Islet of Langerhans (tissue), 1 donor: ENCODE results near the gene AFG1L.
"Not testable (repeated sequence)": the region's sequence is repeated elsewhere in the genome, so short reads cannot be mapped to it uniquely, and the experiment has no call there.

Experiments
- FAIRE-seq: peaks from one replicate; lab custom pipeline; 2011; peaks lifted over from hg19 to GRCh38; lab: Jason Lieb, UNC

The AFG1L gene

GRCh38 chr6:108291091-108291490 is 3.8 kb upstream of the AFG1L start:
- FAIRE-seq: no peak

DNA sequence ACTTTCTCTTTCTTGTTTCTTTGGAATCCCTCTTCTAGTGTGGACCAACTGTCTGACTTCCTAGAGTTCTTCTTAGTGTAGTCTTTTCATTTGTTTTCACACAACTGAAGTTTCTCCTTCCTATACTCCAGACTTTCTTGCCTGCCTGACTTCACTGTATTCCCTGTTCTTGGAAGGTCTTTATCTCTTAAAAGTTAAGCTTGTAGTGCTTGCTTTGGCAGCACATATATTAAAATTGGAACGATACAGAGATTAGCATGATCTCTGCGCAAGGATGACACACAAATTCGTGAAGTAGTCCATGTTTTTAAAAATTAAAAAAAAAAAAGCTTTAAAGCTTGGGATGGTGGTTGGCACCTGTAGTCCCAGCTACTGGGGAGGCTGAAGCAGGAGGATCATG is 2.3 kb upstream of the AFG1L start:
- not testable (repeated sequence) for FAIRE-seq

DNA sequence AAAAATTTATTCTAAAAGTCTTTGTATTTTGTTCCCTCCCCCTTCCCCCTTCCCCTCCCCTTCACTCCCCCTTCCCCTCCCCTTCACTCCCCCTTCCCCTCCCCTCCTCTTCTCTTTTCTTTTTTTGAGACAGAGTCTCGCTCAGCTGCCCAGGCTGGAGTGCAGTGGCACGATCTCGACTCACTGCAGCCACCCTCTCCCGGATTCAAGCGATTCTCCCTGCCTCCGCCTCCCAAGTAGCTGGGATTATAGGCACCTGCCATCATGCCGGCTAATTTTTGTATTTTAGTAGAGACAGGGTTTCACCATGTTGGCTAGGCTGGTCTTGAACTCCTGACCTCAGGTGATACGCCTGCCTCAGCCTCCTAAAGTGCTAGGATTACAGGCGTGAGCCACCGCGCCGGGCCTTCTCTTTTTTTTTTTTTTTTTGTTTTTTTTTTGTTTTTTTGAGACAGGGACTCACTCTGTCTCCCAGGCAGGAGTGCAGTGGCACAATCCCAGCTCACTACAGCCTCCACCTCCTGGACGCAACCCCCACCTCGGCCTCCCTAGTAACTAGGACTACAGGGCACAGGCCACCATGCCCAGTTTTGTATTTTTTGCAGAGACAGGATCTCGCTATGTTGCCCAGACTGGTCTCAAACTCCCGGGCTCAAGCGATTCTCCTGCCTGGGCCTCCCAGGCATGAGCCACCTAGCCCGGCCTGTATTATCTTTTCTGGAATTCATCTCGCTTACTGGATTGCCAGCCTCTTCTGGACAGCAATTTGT is 1.1 kb upstream of the AFG1L start:
- FAIRE-seq: no peak

- peak; percentile 36 for FAIRE-seq
Observed at GRCh38 chr6:108294297-108294726, 542 bp upstream of the AFG1L start.

DNA sequence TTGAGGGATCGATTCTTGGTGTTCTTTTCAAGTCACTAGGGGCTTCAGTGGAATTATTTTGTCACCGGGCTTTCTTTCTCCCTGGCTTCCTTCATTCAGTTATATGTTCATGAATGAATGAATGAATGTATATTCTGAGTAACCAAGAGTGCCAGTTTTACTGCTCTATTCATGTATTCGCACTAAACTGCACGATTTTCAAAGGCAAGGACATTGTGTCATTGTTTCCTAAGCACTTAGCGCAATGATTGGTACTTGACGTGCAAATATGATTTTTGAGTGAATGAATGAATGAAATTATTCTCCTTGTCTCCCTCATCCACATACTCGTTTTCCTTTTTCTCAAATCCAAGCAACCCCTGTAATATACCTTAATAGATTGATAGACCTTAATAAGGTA is 822 bp downstream of the AFG1L start:
- no peak for FAIRE-seq

DNA sequence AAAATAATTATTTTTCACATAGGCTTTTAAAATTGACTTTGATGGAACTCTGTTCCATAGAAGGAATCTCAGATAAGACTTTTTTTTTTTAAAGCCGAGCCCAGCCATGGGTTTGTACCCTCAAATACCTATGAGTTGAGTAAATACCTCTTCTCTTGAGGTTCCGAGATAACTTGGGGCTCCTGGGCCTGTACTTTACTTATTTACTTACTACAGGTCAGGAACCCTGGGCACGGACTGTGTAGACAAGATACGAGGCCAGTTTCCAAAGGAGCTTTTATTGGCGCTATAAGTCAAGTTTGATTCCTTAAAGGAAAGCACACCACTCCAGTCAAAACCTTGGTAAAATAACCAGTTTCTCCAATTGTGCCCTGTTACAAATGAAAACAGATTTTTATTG is 7.5 kb downstream of the AFG1L start:
- no peak for FAIRE-seq

GRCh38 chr6:108304646-108305045 is 9.8 kb downstream of the AFG1L start:
- no peak for FAIRE-seq

DNA sequence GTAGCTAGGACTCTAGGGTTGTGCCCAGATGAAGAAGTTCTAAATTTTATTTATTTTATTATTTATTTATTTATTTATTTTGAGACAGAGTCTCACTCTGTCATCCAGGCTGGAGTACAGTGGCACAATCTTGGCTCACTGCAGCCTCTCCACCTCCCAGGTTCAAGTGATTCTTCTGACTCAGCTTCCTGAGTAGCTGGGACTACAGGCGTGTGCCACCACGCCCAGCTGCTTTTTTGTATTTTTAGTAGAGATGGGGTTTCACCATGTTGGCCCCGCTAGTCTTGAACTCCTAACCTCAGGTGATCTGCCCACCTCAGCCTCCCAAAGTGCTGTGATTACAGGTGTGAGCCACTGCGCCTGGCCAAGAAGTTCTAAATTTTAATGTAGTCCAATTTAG is 13.8 kb downstream of the AFG1L start:
- not testable (repeated sequence) for FAIRE-seq

DNA sequence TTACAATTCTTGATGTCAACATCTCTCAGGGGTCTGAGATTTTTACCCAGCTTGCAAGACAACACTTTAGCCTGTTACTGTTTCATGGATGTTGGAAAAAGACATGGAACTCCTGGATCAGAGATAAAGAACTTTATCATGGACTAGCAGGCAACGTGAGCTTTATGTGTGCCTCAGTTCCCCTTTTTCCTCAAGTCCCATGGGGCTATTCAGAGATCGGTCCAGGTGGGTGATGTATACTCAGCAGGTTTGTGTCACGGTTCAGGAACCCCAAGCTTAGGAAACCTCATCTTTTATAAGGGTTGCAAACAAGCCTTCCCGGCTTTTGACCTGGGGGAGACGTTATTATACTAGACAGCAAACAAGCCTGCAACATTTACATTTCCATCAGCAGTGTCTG is 15.0 kb downstream of the AFG1L start:
- no peak for FAIRE-seq

DNA sequence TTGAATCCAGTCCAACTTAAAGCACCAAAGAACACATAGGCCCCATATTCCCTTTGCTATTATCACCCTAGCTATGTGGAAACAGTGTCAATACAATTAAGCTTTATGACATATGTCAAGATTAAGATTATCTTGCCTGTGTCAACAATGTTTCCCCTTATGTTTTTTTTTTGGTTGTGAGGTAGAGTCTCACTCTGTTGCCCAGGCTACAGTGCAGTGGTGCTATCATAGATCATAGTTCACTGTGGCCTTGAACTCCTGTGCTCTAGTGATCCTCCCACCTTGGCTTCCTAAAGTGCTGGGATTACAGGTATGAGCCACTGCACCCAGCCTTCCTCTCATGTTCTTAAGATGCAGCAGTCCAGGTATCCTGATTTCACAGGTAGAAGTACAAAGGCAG is 17.8 kb downstream of the AFG1L start:
- FAIRE-seq: no peak

GRCh38 chr6:108321253-108321747 is 26.4 kb downstream of the AFG1L start:
- no peak for FAIRE-seq

GRCh38 chr6:108322728-108323127 is 27.9 kb downstream of the AFG1L start:
- no peak for FAIRE-seq

GRCh38 chr6:108323710-108324466 is 29.0 kb downstream of the AFG1L start:
- no peak for FAIRE-seq

DNA sequence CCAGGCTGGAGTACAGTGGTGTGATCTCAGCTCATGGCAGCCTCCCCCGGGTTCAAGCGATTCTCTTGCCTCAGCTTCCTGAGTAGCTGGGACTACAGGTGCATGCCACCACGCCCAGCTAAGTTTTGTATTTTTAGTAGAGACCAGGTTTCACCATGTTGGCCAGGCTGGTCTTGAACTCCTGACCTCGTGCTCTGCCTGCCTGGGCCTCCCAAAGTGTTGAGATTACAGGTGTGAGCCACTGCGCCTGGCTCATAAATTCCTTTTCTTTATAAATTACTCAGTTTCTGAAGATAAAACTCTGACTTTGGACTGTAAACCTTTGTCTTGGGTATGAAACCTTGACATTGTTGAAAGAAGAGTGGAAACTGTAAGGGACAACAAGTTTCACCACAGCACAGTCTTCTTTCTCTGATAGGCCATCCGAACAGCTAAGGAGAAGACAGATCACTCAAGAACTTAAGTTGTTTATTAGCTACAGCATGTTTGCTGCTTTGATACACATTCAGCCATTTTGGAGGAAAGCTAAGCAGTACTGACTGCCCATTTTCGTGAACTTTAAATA is 35.4 kb downstream of the AFG1L start:
- FAIRE-seq: not testable (repeated sequence)

DNA sequence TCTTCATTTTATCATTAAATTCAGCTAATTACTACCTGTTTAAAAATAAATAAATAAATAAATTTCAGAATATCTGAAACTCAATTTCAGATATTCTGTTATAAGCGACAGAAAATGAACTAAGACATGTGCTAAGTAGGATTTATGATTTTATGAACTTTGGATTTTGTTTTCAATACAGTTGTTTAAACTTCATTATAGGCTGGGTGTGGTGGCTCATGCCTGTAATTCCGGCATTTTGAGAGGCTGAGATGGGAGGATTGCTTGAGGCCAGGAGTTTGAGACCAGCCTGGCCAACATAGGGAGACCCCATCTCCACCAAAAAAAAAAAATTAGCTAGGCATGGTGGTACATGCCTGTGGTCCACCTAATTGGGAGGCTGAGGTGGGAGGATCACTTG is 36.0 kb downstream of the AFG1L start:
- no peak for FAIRE-seq

- no peak for FAIRE-seq
Observed at GRCh38 chr6:108331982-108332381, 37.1 kb downstream of the AFG1L start.

DNA sequence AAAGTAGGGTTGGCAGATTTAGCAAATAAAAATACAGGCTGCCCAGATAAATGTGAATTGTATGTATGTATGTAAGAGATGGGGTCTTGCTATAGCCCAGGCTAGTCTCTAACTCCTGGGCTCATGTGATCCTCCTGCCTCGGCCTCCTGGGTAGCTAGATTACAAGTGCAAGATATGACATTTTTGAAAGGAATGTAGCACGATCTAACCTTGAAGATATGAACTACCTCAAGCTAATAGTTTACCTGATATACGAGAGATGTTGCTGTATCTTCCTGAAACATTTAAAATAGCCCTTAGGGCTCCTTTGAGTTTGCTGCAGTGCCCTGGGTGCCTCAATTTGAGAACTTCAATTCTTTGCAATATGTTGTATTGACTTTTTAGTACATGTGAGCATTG is 42.1 kb downstream of the AFG1L start:
- FAIRE-seq: no peak

GRCh38 chr6:108337721-108338120 is 42.9 kb downstream of the AFG1L start:
- no peak for FAIRE-seq

GRCh38 chr6:108341372-108341771 is 46.5 kb downstream of the AFG1L start:
- no peak for FAIRE-seq

GRCh38 chr6:108343894-108344293 is 49.0 kb downstream of the AFG1L start:
- FAIRE-seq: no peak

GRCh38 chr6:108348655-108349349 is 53.9 kb downstream of the AFG1L start:
- FAIRE-seq: no peak

DNA sequence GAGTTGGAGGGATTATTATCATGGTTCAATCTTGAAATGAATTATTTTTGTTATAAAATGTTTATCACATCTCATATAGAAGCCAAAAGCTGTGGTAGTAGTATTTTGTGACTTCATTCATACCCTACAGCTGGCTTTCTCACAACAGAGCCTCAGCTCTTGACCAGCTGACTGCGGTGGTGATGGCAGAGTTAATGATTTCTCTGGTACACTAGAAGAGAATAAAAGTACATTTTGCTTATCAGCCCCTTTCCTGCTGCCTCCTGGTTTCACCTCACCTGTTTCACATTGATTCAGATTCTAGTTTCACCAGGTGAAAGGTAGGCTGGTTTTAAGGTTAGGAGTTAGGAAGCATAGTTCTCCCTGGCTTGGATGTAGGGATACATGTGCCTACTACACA is 55.7 kb downstream of the AFG1L start:
- no peak for FAIRE-seq

- FAIRE-seq: no peak
Observed at GRCh38 chr6:108353853-108354252, 59.0 kb downstream of the AFG1L start.
